ENCODE results near the gene CALD1. TPM values are rescaled to one million over a fixed set of nuclear protein-coding genes. Genes with fewer than 3 reads are reported as not detected.

CALD1 gene, protein sequence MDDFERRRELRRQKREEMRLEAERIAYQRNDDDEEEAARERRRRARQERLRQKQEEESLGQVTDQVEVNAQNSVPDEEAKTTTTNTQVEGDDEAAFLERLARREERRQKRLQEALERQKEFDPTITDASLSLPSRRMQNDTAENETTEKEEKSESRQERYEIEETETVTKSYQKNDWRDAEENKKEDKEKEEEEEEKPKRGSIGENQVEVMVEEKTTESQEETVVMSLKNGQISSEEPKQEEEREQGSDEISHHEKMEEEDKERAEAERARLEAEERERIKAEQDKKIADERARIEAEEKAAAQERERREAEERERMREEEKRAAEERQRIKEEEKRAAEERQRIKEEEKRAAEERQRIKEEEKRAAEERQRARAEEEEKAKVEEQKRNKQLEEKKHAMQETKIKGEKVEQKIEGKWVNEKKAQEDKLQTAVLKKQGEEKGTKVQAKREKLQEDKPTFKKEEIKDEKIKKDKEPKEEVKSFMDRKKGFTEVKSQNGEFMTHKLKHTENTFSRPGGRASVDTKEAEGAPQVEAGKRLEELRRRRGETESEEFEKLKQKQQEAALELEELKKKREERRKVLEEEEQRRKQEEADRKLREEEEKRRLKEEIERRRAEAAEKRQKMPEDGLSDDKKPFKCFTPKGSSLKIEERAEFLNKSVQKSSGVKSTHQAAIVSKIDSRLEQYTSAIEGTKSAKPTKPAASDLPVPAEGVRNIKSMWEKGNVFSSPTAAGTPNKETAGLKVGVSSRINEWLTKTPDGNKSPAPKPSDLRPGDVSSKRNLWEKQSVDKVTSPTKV
- 1,676 and 3,507 TPM in 2 replicates for total RNA-seq

- TF ChIP-seq, protein P1, sequence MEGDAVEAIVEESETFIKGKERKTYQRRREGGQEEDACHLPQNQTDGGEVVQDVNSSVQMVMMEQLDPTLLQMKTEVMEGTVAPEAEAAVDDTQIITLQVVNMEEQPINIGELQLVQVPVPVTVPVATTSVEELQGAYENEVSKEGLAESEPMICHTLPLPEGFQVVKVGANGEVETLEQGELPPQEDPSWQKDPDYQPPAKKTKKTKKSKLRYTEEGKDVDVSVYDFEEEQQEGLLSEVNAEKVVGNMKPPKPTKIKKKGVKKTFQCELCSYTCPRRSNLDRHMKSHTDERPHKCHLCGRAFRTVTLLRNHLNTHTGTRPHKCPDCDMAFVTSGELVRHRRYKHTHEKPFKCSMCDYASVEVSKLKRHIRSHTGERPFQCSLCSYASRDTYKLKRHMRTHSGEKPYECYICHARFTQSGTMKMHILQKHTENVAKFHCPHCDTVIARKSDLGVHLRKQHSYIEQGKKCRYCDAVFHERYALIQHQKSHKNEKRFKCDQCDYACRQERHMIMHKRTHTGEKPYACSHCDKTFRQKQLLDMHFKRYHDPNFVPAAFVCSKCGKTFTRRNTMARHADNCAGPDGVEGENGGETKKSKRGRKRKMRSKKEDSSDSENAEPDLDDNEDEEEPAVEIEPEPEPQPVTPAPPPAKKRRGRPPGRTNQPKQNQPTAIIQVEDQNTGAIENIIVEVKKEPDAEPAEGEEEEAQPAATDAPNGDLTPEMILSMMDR (IDR thresholded peaks at IDR 0.05; ENCODE audit: insufficient read depth, low read depth, low read length) = no peak
- H3K4me3 ChIP-seq (ENCODE audit: low read depth, low read length) = peak within 1 kb of the TSS; percentile 100
- peak; percentile 98 for DNase-seq (ENCODE audit: low read depth)
Measured at GRCh38 chr7:134778941-134779740, at the start of gene CALD1. Gene CALD1, plus strand, starts transcription at chr7:134779634. Its CDS starts 88,100 bp downstream, at chr7:134867734.

- no peak overlapping the region for H3K4me3 ChIP-seq (ENCODE audit: low read depth, low read length)
- TF ChIP-seq, protein P1 (IDR thresholded peaks at IDR 0.05; ENCODE audit: insufficient read depth, low read depth, low read length) = no peak
- DNase-seq (ENCODE audit: low read depth) = no peak
Measured at GRCh38 chr7:134729895-134730294, 49.5 kb upstream of the CALD1 start.

- H3K4me3 ChIP-seq (ENCODE audit: low read depth, low read length) = no peak overlapping the region
- TF ChIP-seq, protein P1 (IDR thresholded peaks at IDR 0.05; ENCODE audit: insufficient read depth, low read depth, low read length) = no peak
- peak; percentile 95 for DNase-seq (ENCODE audit: low read depth)
Measured at GRCh38 chr7:134730411-134730829, 49.0 kb upstream of the CALD1 start.

- DNase-seq (ENCODE audit: low read depth) = no peak
- no peak overlapping the region for H3K4me3 ChIP-seq (ENCODE audit: low read depth, low read length)
- TF ChIP-seq, protein P1 (IDR thresholded peaks at IDR 0.05; ENCODE audit: insufficient read depth, low read depth, low read length) = no peak
Measured at GRCh38 chr7:134731616-134732015, 47.8 kb upstream of the CALD1 start.

DNA sequence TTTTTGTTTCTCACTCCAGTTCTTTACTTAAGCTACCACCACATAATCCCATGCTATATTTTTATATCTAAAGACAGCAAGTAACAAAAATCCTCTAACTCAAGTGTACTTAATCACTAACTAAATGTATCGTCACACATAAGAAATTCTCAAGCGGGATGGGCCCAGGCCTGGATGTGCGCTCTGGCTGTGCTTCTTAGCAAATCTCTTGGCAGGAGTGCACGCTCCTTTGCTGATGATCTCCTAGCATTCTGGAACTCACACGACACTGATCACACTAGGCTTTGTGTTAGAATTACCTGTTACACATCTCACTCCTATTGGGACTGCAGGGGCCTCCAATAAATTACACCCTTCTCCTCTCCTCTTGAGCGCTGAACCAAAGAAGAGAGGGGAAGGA lies 46.7 kb upstream of the CALD1 start:
- no peak overlapping the region for H3K4me3 ChIP-seq (ENCODE audit: low read depth, low read length)
- DNase-seq (ENCODE audit: low read depth) = no peak
- TF ChIP-seq, protein P1 (IDR thresholded peaks at IDR 0.05; ENCODE audit: insufficient read depth, low read depth, low read length) = no peak

DNA sequence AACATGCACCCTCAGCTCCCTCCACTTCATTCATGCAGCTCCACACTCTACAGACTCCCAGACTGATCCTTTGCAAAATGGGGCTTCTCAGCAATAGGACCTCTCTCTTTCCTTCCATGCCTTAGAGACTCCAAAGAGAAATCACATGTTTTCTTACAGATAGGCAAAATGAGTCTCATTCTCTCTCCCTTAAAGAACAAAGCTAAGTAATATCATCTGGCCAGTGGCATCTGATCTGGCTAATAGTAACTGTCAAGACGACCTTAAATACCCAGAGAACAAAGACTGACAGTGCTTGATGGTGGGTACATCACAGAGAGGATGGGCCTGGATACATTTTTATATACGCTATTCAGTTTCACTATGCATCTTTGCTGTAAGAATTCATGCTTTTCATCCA lies 43.1 kb upstream of the CALD1 start:
- TF ChIP-seq, protein P1 (IDR thresholded peaks at IDR 0.05; ENCODE audit: insufficient read depth, low read depth, low read length) = no peak
- no peak overlapping the region for H3K4me3 ChIP-seq (ENCODE audit: low read depth, low read length)
- DNase-seq (ENCODE audit: low read depth) = no peak

Measured in fibroblast of villous mesenchyme (primary cell).